H1 (cell line): ENCODE results near the gene ADPGK. TPM values are rescaled to one million over a fixed set of nuclear protein-coding genes. Genes with fewer than 3 reads are reported as not detected.

Source experiments
- CTCF ChIA-PET: fragments of 300-600 bp; sonication (Branson Sonifier 250); formaldehyde crosslinking; loops from one replicate; lab custom pipeline; 2021; ENCODE audit not compliant: partially characterized antibody; lab: Charles Lee
- POLR2A ChIA-PET: fragments of 300-600 bp; sonication (Branson Sonifier 250); formaldehyde crosslinking; loops from one replicate; lab custom pipeline; 2021; ENCODE audit warnings: inconsistent platforms; ENCODE audit not compliant: partially characterized antibody; lab: Charles Lee
- DNase-seq, 2 experiments: peaks; one replicate each; pipeline versions ENCODE4 v3.0.0 to v3.0.0-alpha.2; 2010 to 2022; ENCODE audit warnings: low spot score in 2 of 2, low read depth in 1 of 2, mixed read lengths in 1 of 2
- FAIRE-seq: peaks from 2 replicates; lab custom pipeline; 2011; peaks lifted over from hg19 to GRCh38; lab: Jason Lieb, UNC
- H2AFZ ChIP-seq: 2 replicates; pipeline ENCODE4 v1.8.1; 2012; ENCODE audit warnings: low read length, inconsistent platforms
- H2AK5ac ChIP-seq: 2 replicates; pipeline ENCODE4 v1.6.1; 2013; ENCODE audit warnings: low read depth, low read length
- H2BK120ac ChIP-seq: replicated peaks from 2 replicates; pipeline ENCODE3; 2013; ENCODE audit warnings: low read depth, low read length, inconsistent platforms
- H2BK12ac ChIP-seq: 2 replicates; pipeline ENCODE4 v1.6.1; 2013; ENCODE audit warnings: low read depth, low read length
- H2BK15ac ChIP-seq: 2 replicates; pipeline ENCODE4 v1.6.1; 2013; ENCODE audit warnings: low read length
- H2BK20ac ChIP-seq: 2 replicates; pipeline ENCODE4 v1.6.1; 2013; ENCODE audit warnings: low read length
- H2BK5ac ChIP-seq: 2 replicates; pipeline ENCODE4 v1.6.1; 2013; ENCODE audit warnings: low read depth, low read length
- H3K14ac ChIP-seq: 2 replicates; pipeline ENCODE4 v1.6.1; 2013; ENCODE audit warnings: inconsistent platforms; ENCODE audit not compliant: insufficient read length
- H3K18ac ChIP-seq: 2 replicates; pipeline ENCODE4 v1.6.1; 2013; ENCODE audit warnings: low read length; ENCODE audit errors: extremely low read depth
- H3K23ac ChIP-seq: 2 replicates; pipeline ENCODE4 v1.6.1; 2013; ENCODE audit warnings: inconsistent platforms; ENCODE audit not compliant: insufficient read length
- H3K23me2 ChIP-seq: 2 replicates; pipeline ENCODE4 v1.6.1; 2013; ENCODE audit warnings: low read depth, low read length
- H3K27ac ChIP-seq: 2 replicates; pipeline ENCODE4 v1.6.1; 2011; ENCODE audit warnings: low read depth, low read length, inconsistent platforms
- H3K27me3 ChIP-seq, 4 experiments: replicated peaks in 1 of 4; 1 replicate in 1 of 4; 2 replicates in 3 of 4; pipeline versions ENCODE4 v1.6.1 to v1.8.1; 2011 to 2013; ENCODE audit warnings: low read length in 3 of 4, mild to moderate bottlenecking in 3 of 4, inconsistent platforms in 2 of 4, mixed read lengths in 2 of 4, moderate library complexity in 1 of 4; ENCODE audit not compliant: control insufficient read depth in 3 of 4, insufficient read depth in 3 of 4; ENCODE audit errors: extremely low read depth in 1 of 4
- H3K36me3 ChIP-seq, 4 experiments: 2 replicates each; pipeline versions ENCODE4 v1.6.1 to v1.8.1; 2011 to 2013; ENCODE audit warnings: mild to moderate bottlenecking in 4 of 4, low read length in 3 of 4, moderate library complexity in 2 of 4, control low read depth in 1 of 4, inconsistent platforms in 1 of 4; ENCODE audit not compliant: insufficient read depth in 4 of 4, control insufficient read depth in 2 of 4
- H3K4ac ChIP-seq: replicated peaks from 2 replicates; pipeline ENCODE3; 2013; ENCODE audit warnings: low read length, low read depth, mixed read lengths, inconsistent platforms; ENCODE audit not compliant: insufficient read length
- H3K4me1 ChIP-seq, 4 experiments: replicated peaks in 1 of 4; 1 replicate in 1 of 4; 2 replicates in 3 of 4; pipeline versions ENCODE4 v1.6.1 to v1.8.1; 2011 to 2013; ENCODE audit warnings: low read length in 3 of 4, inconsistent platforms in 2 of 4, mixed read lengths in 1 of 4; ENCODE audit not compliant: insufficient read depth in 4 of 4, control insufficient read depth in 3 of 4
- H3K4me2 ChIP-seq, 2 experiments: 2 replicates each; pipeline versions ENCODE4 v1.6.1 to v1.8.1; 2011 to 2013; ENCODE audit warnings: low read depth in 2 of 2, low read length in 2 of 2, control low read depth in 1 of 2, inconsistent platforms in 1 of 2, mild to moderate bottlenecking in 1 of 2; ENCODE audit not compliant: insufficient read depth in 1 of 2
- H3K4me3 ChIP-seq, 4 experiments: fragments of 200-600, 300-600 bp in 1 of 4; sonication (generic), shearing (Covaris generic), sonication (Bioruptor Twin) in 1 of 4; 2 replicates each; pipeline versions ENCODE4 v1.5.1 to v1.8.1; 2011 to 2016; ENCODE audit warnings: low read length in 4 of 4, low read depth in 3 of 4, control low read depth in 2 of 4, inconsistent platforms in 2 of 4, mild to moderate bottlenecking in 2 of 4, mixed read lengths in 1 of 4, moderate library complexity in 1 of 4; ENCODE audit not compliant: insufficient read depth in 2 of 4; ENCODE audit errors: extremely low read depth in 1 of 4
- H3K56ac ChIP-seq: replicated peaks from 2 replicates; pipeline ENCODE3; 2013; ENCODE audit warnings: low read depth, mild to moderate bottlenecking, mixed read lengths, low read length, inconsistent platforms; ENCODE audit not compliant: insufficient read length
- H3K79me1 ChIP-seq: 2 replicates; pipeline ENCODE4 v1.6.1; 2013; ENCODE audit warnings: low read depth, low read length, control low read depth
- H3K79me2 ChIP-seq, 2 experiments: 2 replicates each; pipeline versions ENCODE4 v1.6.1 to v1.8.1; 2012 to 2013; ENCODE audit warnings: low read length in 2 of 2, mild to moderate bottlenecking in 2 of 2, inconsistent platforms in 1 of 2; ENCODE audit not compliant: insufficient read depth in 2 of 2, control insufficient read depth in 1 of 2
- H3K9ac ChIP-seq, 4 experiments: replicated peaks in 1 of 4; 1 replicate in 1 of 4; 2 replicates in 3 of 4; pipeline versions ENCODE4 v1.6.1 to v1.8.1; 2011 to 2013; ENCODE audit warnings: low read depth in 3 of 4, low read length in 3 of 4, control low read depth in 2 of 4, mild to moderate bottlenecking in 2 of 4, moderate library complexity in 2 of 4, inconsistent platforms in 1 of 4; ENCODE audit errors: extremely low read depth in 1 of 4
- H3K9me3 ChIP-seq, 2 experiments: 2 replicates each; pipeline versions ENCODE4 v1.6.1 to v1.8.1; 2012 to 2013; ENCODE audit warnings: mild to moderate bottlenecking in 2 of 2, moderate library complexity in 2 of 2, control low read depth in 1 of 2, inconsistent platforms in 1 of 2, low read depth in 1 of 2, low read length in 1 of 2, mixed read lengths in 1 of 2; ENCODE audit not compliant: insufficient read depth in 2 of 2
- H4K20me1 ChIP-seq, 2 experiments: replicated peaks in 1 of 2; 2 replicates each; pipeline versions ENCODE3 to v1.8.1; 2011 to 2013; ENCODE audit warnings: inconsistent platforms in 2 of 2, low read length in 2 of 2, mild to moderate bottlenecking in 1 of 2; ENCODE audit not compliant: insufficient read depth in 2 of 2, control insufficient read depth in 1 of 2
- H4K5ac ChIP-seq: 2 replicates; pipeline ENCODE4 v1.6.1; 2013; ENCODE audit warnings: low read length, low read depth, mixed read lengths, inconsistent platforms; ENCODE audit not compliant: insufficient read length
- H4K8ac ChIP-seq: 2 replicates; pipeline ENCODE4 v1.8.0; 2013; ENCODE audit warnings: mild to moderate bottlenecking, moderate library complexity, low read length, inconsistent platforms; ENCODE audit not compliant: insufficient read depth; ENCODE audit errors: extremely low read depth
- H4K91ac ChIP-seq: replicated peaks from 2 replicates; pipeline ENCODE3; 2013; ENCODE audit warnings: low read length, mixed read lengths, inconsistent platforms; ENCODE audit not compliant: insufficient read length
- BRCA1 ChIP-seq: IDR thresholded peaks from 2 replicates; pipeline ENCODE4 v1.6.1; 2012; ENCODE audit warnings: low read depth, low read length, improper control_type of control experiment
- CEBPB ChIP-seq: IDR thresholded peaks from 2 replicates; pipeline ENCODE4 v1.6.1; 2012; ENCODE audit warnings: low read depth, low read length
- CHD1 ChIP-seq: IDR thresholded peaks from 2 replicates; pipeline ENCODE4 v1.6.1; 2012; ENCODE audit warnings: low read depth, low read length, improper control_type of control experiment
- FOSL1 ChIP-seq: IDR thresholded peaks from 2 replicates; pipeline ENCODE4 v1.6.1; 2011; ENCODE audit warnings: mild to moderate bottlenecking, low read depth, low read length, moderate library complexity; ENCODE audit not compliant: insufficient read depth
- MAX ChIP-seq: IDR thresholded peaks from 2 replicates; pipeline ENCODE4 v1.6.1; 2012; ENCODE audit warnings: inconsistent platforms
- RFX5 ChIP-seq: IDR thresholded peaks from 2 replicates; pipeline ENCODE4 v1.6.1; 2011; ENCODE audit warnings: low read depth, low read length, improper control_type of control experiment, borderline replicate concordance
- SIN3A ChIP-seq, 2 experiments: IDR thresholded peaks in 1 of 2; conservative IDR thresholded peaks in 1 of 2; 2 replicates each; pipeline ENCODE4 v1.6.1; 2011 to 2012; ENCODE audit warnings: low read length in 2 of 2, improper control_type of control experiment in 1 of 2, low read depth in 1 of 2, mild to moderate bottlenecking in 1 of 2
- SIX5 ChIP-seq: IDR thresholded peaks from 2 replicates; pipeline ENCODE4 v1.6.1; 2011; ENCODE audit warnings: mild to moderate bottlenecking, low read depth, low read length
- WGBS, 2 experiments: shearing (Covaris generic) in 1 of 2; methylation state at CpG; one replicate each; pipeline versions ENCODE4 v1.1.6 to v1.1.7; 2013 to 2015; ENCODE audit warnings: low lambda C conversion rate in 2 of 2, mixed read lengths in 2 of 2, inconsistent platforms in 1 of 2, low coverage in 1 of 2, missing lambda C conversion rate in 1 of 2; ENCODE audit not compliant: insufficient replicate concordance in 2 of 2, insufficient coverage in 1 of 2, insufficient read length in 1 of 2; ENCODE audit errors: extremely low coverage in 1 of 2, missing lambda C conversion rate in 1 of 2; 5-methylcytosine and 5-hydroxymethylcytosine counted together
- polyA plus RNA-seq, 7 experiments: library from polyadenylated mRNA; depleted of rRNA in 3 of 7; stranded (reverse) in 5 of 7; unstranded in 2 of 7; fragments of >200 nt in 5 of 7; fragments of 200-250 nt in 2 of 7; gene quantifications; 1 replicate in 5 of 7; 2 replicates in 1 of 7; 4 replicates in 1 of 7; pipeline versions ENCODE4 v1.2.1 to v1.2.3, GENCODE V29; 2011 to 2013; ENCODE audit warnings: missing spikeins in 2 of 7, mixed read lengths in 2 of 7
- total RNA-seq: library from RNA; stranded (reverse); fragmentation: NEBNext Ultra II Directional; extraction: Animal tissue kit (Norgen Biotek cat#: 25700); gene quantifications from 2 replicates; pipeline ENCODE4 v1.2.1, GENCODE V29; 2021
- TF ChIP-seq, protein P1 (sequence below): IDR thresholded peaks from 2 replicates; pipeline ENCODE4 v1.6.1; 2012; ENCODE audit warnings: low read length, inconsistent platforms

The ADPGK gene
- total and polyA plus RNA-seq, 2 of the 8 experiments (the other 6 are each of a cell fraction or from before 2014, with no cell fraction given), result 32.2 to 38.2 TPM

DNA sequence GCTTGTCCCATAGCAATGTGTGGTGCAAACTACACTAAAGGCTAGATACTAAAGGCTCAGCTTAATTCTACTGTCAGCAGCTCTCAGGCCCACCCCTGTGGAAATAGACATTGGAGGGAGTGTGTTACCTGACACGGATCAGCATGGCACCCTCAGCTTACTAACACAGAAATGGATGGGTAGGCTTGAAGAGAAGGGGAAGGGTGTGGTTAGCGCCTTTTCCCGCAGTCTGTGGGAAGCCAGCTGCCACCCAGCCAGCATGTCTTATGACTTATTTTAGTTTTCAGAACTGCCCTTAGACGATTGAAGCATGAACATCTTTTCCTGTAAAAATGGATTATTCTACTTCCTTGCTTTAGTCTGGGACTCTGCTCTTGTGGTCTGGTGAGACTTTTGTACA, 25.8 kb upstream of the ADPGK start:
- CTCF ChIA-PET, result interaction anchor here (3.2 kb wide), 1 partner anchor 26 kb away, joined by 11 read pairs; no protein-coding TSS in a partner anchor
- H2BK5ac ChIP-seq, result no peak overlapping the region
- no peaks in the 10 kb centered on the region for H3K79me1 ChIP-seq
- H3K27ac ChIP-seq, result no peak overlapping the region
- H2BK120ac ChIP-seq, result no peak overlapping the region
- no peak overlapping the region for H2AFZ ChIP-seq
- no peak overlapping the region for H4K8ac ChIP-seq
- H3K4me1 ChIP-seq, result no peaks in the 10 kb centered on the region
- peaks cover 0 to 9% of the 10 kb centered on the region in 2 experiments; a peak in 1 of 4 replicates for H3K9me3 ChIP-seq
- POLR2A ChIA-PET, result no interaction called here
- no peak overlapping the region for H4K5ac ChIP-seq
- H4K20me1 ChIP-seq, result no peaks in the 10 kb centered on the region
- TF ChIP-seq CEBPB (no peak), SIN3A (conservative IDR thresholded peaks at IDR 0.05 in 1 of 2, IDR thresholded peaks at IDR 0.05 in 1 of 2; ENCODE audit: low read depth in 1 of 2, low read length in 2 of 2) (no peak), RFX5 (no peak), BRCA1 (no peak), FOSL1 (no peak), SIX5 (no peak), MAX (no peak), CHD1 (no peak)
- TF ChIP-seq, protein P1, sequence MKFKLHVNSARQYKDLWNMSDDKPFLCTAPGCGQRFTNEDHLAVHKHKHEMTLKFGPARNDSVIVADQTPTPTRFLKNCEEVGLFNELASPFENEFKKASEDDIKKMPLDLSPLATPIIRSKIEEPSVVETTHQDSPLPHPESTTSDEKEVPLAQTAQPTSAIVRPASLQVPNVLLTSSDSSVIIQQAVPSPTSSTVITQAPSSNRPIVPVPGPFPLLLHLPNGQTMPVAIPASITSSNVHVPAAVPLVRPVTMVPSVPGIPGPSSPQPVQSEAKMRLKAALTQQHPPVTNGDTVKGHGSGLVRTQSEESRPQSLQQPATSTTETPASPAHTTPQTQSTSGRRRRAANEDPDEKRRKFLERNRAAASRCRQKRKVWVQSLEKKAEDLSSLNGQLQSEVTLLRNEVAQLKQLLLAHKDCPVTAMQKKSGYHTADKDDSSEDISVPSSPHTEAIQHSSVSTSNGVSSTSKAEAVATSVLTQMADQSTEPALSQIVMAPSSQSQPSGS, result no peak
- no peak overlapping the region for H3K4ac ChIP-seq
- no peak overlapping the region for H3K56ac ChIP-seq
- H3K4me3 ChIP-seq, result no peak overlapping the region
- H3K14ac ChIP-seq, result no peak overlapping the region
- H3K23ac ChIP-seq, result no peak overlapping the region
- H2AK5ac ChIP-seq, result no peak overlapping the region
- H3K23me2 ChIP-seq, result no peaks in the 10 kb centered on the region
- DNase-seq (no peak), FAIRE-seq (no peak)
- H3K36me3 ChIP-seq, result no peaks in the 10 kb centered on the region
- H3K18ac ChIP-seq, result no peak overlapping the region
- no peak overlapping the region for H3K9ac ChIP-seq
- 81% methylated on average over 4 of the region's 4 CpGs; no CpG with 5 or more reads in 1 of the 2 experiments for WGBS, 2 experiments
- H4K91ac ChIP-seq, result no peak overlapping the region
- no peak overlapping the region for H2BK12ac ChIP-seq
- H2BK20ac ChIP-seq, result no peak overlapping the region
- no peaks in the 10 kb centered on the region for H3K79me2 ChIP-seq
- H2BK15ac ChIP-seq, result no peak overlapping the region
- H3K27me3 ChIP-seq, result no peaks in the 10 kb centered on the region
- H3K4me2 ChIP-seq, result no peak overlapping the region
